AG04450 (cell line): Measurements from ENCODE around the gene C10orf105. TPM values are rescaled to one million over a fixed set of nuclear protein-coding genes. Genes with fewer than 3 reads are reported as not detected.

ENCODE experiments used
- CTCF ChIA-PET: fragments of 300-600, 350-600 bp; formaldehyde crosslinking; extraction: SDS; loops from one replicate; lab custom pipeline; 2022; ENCODE audit warnings: antibody characterized with exemption, inconsistent platforms; lab: Charles Lee
- POLR2A ChIA-PET: fragments of 350-600 bp; formaldehyde crosslinking; extraction: SDS; loops from one replicate; lab custom pipeline; 2021; ENCODE audit warnings: antibody characterized with exemption, inconsistent platforms; lab: Yijun Ruan, JAX
- DNase-seq: peaks from one replicate; pipeline ENCODE4 v3.0.0-alpha.2; 2011; ENCODE audit warnings: low read depth, low spot score
- H3K27ac ChIP-seq: one replicate; pipeline ENCODE4 v1.5.1; 2012; ENCODE audit warnings: low read depth, low read length, control low read depth
- H3K27me3 ChIP-seq: one replicate; pipeline ENCODE4 v1.6.0; 2012; ENCODE audit warnings: low read length; ENCODE audit not compliant: control insufficient read depth, insufficient read depth
- H3K4me3 ChIP-seq: 2 replicates; pipeline ENCODE4 v1.5.1; 2011; ENCODE audit warnings: mild to moderate bottlenecking, low read depth, low read length, control low read depth
- H3K9me3 ChIP-seq: 2 replicates; pipeline ENCODE4 v1.5.1; 2012; ENCODE audit warnings: low read length; ENCODE audit not compliant: control insufficient read depth, insufficient read depth
- CTCF ChIP-seq: IDR thresholded peaks from 2 replicates; pipeline ENCODE4 v1.5.1; 2011; ENCODE audit warnings: low read depth, low read length, control low read depth, inconsistent platforms
- polyA plus RNA-seq: library from polyadenylated mRNA; depleted of rRNA; stranded (reverse); fragments of >200 nt; gene quantifications from 2 replicates; pipeline ENCODE4 v1.2.3, GENCODE V29; 2011

Gene C10orf105
- polyA plus RNA-seq, 1 experiment, result not detected

- DNase-seq, result no peak
- Histone ChIP-seq H3K9me3 (no peaks in the 10 kb centered on the region; the same call in 1 of the 2 replicates), H3K27me3 (peaks cover 20% of the 10 kb centered on the region), H3K27ac (no peak overlapping the region), H3K4me3 (no peak overlapping the region)
- CTCF ChIA-PET, result no interaction called here
- TF ChIP-seq CTCF, result no peak
- POLR2A ChIA-PET, result no interaction called here
Measured at GRCh38 chr10:71710519-71710918, 9.1 kb downstream of the C10orf105 start.

- TF ChIP-seq CTCF, result no peak
- Histone ChIP-seq H3K9me3 (no peaks in the 10 kb centered on the region; the same call in 1 of the 2 replicates), H3K27ac (no peak overlapping the region), H3K27me3 (peaks cover 24% of the 10 kb centered on the region), H3K4me3 (no peak overlapping the region)
- CTCF ChIA-PET, result interaction anchor here (0.8 to 3.7 kb wide), 7 partner anchors 10 to 395 kb away, joined by 3 to 27 read pairs (median 7); partner anchors contain the start of genes SLC29A3 and VSIR
- no peak for DNase-seq
- POLR2A ChIA-PET, result no interaction called here
Measured at GRCh38 chr10:71708897-71709882, 10.4 kb downstream of the C10orf105 start.

GRCh38 chr10:71708301-71708703, 11.3 kb downstream of the C10orf105 start:
- Histone ChIP-seq H3K4me3 (no peak overlapping the region), H3K9me3 (no peaks in the 10 kb centered on the region; the same call in 1 of the 2 replicates), H3K27me3 (peaks cover 31% of the 10 kb centered on the region), H3K27ac (no peak overlapping the region)
- TF ChIP-seq CTCF, result peak; percentile 74
- CTCF ChIA-PET, result interaction anchor here (0.6 to 3.7 kb wide), 13 partner anchors 9 to 394 kb away, joined by 3 to 27 read pairs (median 5); partner anchors contain the start of genes SLC29A3 and VSIR
- no peak for DNase-seq
- POLR2A ChIA-PET, result no interaction called here

GRCh38 chr10:71707240-71707789, 12.3 kb downstream of the C10orf105 start:
- TF ChIP-seq CTCF, result no peak
- no peak overlapping the region for H3K4me3 ChIP-seq
- POLR2A ChIA-PET, result no interaction called here
- CTCF ChIA-PET, result interaction anchor here (0.6 to 3.7 kb wide), 11 partner anchors 8 to 392 kb away, joined by 3 to 27 read pairs (median 5); partner anchors contain the start of genes SLC29A3 and VSIR
- no peak overlapping the region for H3K27ac ChIP-seq
- no peaks in the 10 kb centered on the region; the same call in 1 of the 2 replicates for H3K9me3 ChIP-seq
- peaks cover 35% of the 10 kb centered on the region for H3K27me3 ChIP-seq
- no peak for DNase-seq
